Effector CD4-positive, alpha-beta T cell (primary cell): Measurements from ENCODE around the gene RPL26.
"Not testable (repeated sequence)": the region's sequence is repeated elsewhere in the genome, so short reads cannot be mapped to it uniquely, and the experiment has no call there.

Experiments
- DNase-seq: peaks from one replicate; pipeline ENCODE4 v3.0.0-alpha.2; 2020

The RPL26 gene

GRCh38 chr17:8393470-8394231 is 10.7 kb upstream of the RPL26 start:
- peak; percentile 19 for DNase-seq

- no peak for DNase-seq
These were observed 9.9 kb upstream of the RPL26 start for GRCh38 chr17:8392674-8393469.

GRCh38 chr17:8392274-8392673 is 9.3 kb upstream of the RPL26 start:
- no peak for DNase-seq

DNA sequence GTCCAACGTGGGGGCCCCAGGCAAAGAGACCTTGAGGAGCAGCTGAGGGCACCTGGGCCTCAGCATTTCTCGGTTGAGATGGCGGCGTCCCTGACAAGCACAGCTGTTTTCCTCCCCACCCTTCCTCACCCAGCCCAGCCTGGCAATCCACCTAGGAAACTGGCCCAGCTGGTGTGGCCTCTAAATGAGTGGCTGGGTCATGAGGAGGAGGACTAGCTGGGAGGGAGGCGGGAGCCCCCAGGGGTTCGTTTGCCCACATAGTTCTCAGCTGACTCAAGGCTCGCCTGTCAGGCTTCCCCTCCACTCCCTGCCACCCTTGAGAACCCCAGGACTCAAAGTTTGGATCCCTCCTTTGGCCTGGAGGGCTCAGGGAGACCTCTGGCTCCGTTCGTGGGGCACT is 8.7 kb upstream of the RPL26 start:
- no peak for DNase-seq

- no peak for DNase-seq
These were observed 5.1 kb upstream of the RPL26 start for GRCh38 chr17:8387914-8388651.

- no peak for DNase-seq
These were observed 3.8 kb upstream of the RPL26 start for GRCh38 chr17:8386841-8387240.

DNA sequence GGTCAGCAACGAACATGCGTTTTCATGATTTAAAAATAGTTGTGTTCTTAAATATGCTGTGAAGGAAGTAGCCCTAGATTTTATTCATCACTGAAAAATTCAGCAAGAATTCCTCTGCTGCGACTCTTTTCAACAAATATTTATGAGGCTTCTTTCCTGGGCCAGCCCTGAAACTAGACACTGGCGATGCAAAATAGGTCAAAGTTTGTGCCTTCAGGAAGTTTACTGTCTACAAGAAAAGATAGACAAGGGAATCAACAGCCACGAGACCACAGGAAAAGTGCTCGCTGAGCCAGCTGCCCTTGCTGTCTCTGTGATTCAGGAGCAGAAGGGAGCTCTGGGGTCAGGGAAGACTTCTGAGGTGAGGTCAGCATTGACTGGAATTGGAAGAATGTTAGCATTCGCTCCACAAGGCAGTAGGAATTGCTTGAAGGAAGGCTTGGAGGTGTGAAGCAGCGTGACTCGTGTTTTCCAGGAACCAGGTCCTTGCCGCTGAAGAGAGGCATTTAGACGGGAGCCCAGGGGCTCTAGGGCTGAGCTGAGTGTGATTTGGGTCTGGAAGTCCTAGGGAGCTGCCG is 1.9 kb upstream of the RPL26 start:
- DNase-seq, result no peak

DNA sequence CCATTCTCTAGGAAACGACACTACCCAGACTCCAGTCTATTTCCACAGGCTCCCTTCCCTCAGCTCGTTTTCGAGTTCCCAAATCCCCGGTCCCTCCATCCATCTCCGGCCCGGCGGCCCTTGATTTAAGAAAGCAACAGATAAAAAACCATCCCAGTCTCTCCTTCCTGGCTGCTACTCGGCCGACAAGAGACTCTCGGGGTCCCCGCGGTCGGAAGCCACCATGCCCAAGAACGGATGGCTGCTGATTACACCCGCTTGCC is 182 bp downstream of the RPL26 start:
- no peak for DNase-seq

GRCh38 chr17:8382052-8382879 is 727 bp downstream of the RPL26 start:
- no peak for DNase-seq

- DNase-seq, result no peak
These were observed 2.9 kb downstream of the RPL26 start for GRCh38 chr17:8380049-8380448.

- DNase-seq, result not testable (repeated sequence)
These were observed 4.9 kb downstream of the RPL26 start for GRCh38 chr17:8378117-8378516.

DNA sequence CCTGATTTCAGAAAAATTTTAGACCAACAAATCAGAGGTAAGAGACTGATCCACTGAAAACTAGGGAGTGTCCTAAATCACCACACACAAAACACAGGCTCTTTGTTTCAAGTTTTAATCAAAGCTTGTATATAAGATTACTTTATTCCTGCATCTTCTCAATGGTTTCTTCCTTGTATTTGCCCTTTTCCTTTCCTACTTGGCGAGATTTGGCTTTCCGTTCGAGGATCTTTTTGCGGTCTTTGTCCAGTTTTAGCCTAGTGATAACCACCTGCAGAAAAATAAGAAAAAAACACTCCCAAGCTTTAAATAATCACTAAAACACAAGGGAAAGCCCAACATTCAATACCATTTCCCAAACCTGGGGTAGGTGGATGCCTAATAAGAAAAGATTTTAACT is 5.6 kb downstream of the RPL26 start:
- DNase-seq, result no peak

GRCh38 chr17:8376271-8377067 is 6.5 kb downstream of the RPL26 start, which contains the start of gene KRABD2:
Gene KRABD2 (minus strand): TSS chr17:8376704.
- peak; percentile 87 for DNase-seq

GRCh38 chr17:8375738-8376259 is 7.2 kb downstream of the RPL26 start:
- no peak for DNase-seq

GRCh38 chr17:8373856-8374255 is 9.1 kb downstream of the RPL26 start:
- not testable (repeated sequence) for DNase-seq

DNA sequence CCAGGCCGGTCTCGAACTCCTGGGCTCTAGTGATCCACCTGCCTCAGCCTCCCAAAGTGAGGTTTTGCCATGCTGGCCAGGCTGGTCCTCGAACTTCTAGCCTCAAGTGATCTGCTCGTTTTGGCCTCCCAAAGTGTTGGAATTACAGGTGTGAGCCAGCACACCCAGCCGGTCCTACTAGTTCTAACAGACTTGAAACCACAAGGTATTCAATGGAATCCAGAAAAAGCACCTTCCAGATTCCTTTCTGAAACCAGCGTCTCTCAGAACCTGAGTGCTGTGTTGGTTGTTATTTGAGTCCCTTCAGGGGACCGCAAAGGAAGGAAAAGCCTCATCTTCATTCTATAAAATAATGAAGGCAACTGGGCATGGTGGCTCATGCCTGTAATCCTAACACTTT is 10.6 kb downstream of the RPL26 start:
- no peak for DNase-seq

GRCh38 chr17:8371786-8372185 is 11.2 kb downstream of the RPL26 start:
- DNase-seq, result no peak

- DNase-seq, result no peak
These were observed 13.0 kb downstream of the RPL26 start for GRCh38 chr17:8369944-8370343.

DNA sequence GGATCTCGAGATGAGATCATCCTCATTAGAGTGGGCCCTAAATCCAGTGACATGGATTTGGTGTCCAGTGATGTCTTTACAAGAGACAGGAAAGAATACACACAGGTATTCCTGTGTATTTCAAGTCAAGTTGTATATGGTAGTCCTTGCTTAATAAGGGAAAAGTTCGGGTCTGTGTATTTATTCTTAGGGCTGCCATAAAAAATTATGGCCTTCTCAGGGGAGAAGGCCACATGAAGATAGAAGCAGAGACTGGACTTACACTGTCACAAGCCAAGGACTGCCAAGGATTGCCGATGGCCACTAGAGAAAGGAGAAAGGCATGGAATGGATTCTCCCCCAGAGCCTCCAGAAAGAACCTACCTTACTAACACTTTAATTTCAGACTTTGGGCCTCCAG is 14.8 kb downstream of the RPL26 start:
- no peak for DNase-seq

GRCh38 chr17:8366231-8366630 is 16.8 kb downstream of the RPL26 start:
- no peak for DNase-seq

DNA sequence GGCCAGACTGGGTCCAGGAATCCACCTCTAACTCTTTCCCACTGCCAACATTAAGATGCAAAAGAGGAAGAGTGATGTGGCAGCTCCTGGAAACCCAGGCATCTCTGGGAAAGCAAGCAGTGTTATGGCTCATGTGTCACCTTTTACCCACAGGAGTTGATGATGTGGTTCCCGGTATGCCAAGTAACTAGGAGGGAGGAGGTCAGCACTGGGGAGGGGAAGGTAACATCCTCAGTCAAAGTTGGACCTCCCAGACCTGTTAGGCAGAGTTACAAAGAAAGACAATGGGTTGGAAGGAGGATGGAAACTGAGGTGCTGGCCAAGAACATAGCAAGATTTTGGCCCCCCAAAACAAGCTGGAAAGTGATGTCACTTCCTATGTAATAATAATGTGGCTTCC is 17.9 kb downstream of the RPL26 start:
- DNase-seq, result no peak
